Measurements from ENCODE around the gene HEATR5B.

Gene HEATR5B

DNA sequence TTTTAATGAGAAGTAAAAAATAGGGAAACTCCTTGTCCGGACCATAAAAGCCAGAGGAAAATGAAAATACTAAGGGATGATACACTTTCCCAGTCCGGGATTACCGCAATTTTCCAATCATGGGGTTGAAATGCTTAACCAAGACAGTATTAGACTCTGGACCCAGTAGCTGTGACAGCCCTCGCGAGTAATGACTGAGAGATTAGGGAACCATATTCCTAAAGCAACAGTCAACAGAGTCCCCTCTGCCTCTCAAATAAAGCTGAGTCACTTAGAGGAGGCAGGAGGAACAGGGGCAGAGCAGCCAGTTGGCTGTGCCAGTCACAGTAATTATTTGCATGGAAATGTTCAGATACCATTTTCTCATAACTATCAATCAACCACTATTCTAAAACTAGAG, 35.0 kb upstream of the HEATR5B start:
- Histone ChIP-seq H3F3A (ENCODE audit: control insufficient read depth, insufficient read depth) (no peaks in the 10 kb centered on the region), H3K9me2 (replicated peaks; ENCODE audit: control insufficient read depth, low read length) (no peaks in the 10 kb centered on the region), H3K9me3 (ENCODE audit: control insufficient read depth, insufficient read depth, low read length) (no peaks in the 10 kb centered on the region), H4K20me1 (ENCODE audit: control insufficient read depth, insufficient read depth, low read depth, low read length) (no peaks in the 10 kb centered on the region), H3K4me3 (ENCODE audit: low read length) (no peak overlapping the region), H3K27me3 (ENCODE audit: control insufficient read depth, low read length) (no peaks in the 10 kb centered on the region), H3K4me1 (ENCODE audit: control insufficient read depth, low read length) (no peaks in the 10 kb centered on the region), H3K27ac (ENCODE audit: low read depth, low read length) (no peak overlapping the region), H3K79me2 (ENCODE audit: control insufficient read depth, low read length) (no peaks in the 10 kb centered on the region), H3K36me3 (ENCODE audit: control insufficient read depth, low read length) (no peaks in the 10 kb centered on the region; the same call in 1 of the 2 replicates), H3K4me2 (ENCODE audit: low read length) (no peak overlapping the region)
- TF ChIP-seq, protein P1, sequence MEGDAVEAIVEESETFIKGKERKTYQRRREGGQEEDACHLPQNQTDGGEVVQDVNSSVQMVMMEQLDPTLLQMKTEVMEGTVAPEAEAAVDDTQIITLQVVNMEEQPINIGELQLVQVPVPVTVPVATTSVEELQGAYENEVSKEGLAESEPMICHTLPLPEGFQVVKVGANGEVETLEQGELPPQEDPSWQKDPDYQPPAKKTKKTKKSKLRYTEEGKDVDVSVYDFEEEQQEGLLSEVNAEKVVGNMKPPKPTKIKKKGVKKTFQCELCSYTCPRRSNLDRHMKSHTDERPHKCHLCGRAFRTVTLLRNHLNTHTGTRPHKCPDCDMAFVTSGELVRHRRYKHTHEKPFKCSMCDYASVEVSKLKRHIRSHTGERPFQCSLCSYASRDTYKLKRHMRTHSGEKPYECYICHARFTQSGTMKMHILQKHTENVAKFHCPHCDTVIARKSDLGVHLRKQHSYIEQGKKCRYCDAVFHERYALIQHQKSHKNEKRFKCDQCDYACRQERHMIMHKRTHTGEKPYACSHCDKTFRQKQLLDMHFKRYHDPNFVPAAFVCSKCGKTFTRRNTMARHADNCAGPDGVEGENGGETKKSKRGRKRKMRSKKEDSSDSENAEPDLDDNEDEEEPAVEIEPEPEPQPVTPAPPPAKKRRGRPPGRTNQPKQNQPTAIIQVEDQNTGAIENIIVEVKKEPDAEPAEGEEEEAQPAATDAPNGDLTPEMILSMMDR (IDR thresholded peaks at IDR 0.05; ENCODE audit: low read depth, low read length, poor library complexity, severe bottlenecking), result no peak
- no peak for TF ChIP-seq EZH2phosphoT487 (IDR thresholded peaks at IDR 0.05; ENCODE audit: borderline replicate concordance, low read length)

DNA sequence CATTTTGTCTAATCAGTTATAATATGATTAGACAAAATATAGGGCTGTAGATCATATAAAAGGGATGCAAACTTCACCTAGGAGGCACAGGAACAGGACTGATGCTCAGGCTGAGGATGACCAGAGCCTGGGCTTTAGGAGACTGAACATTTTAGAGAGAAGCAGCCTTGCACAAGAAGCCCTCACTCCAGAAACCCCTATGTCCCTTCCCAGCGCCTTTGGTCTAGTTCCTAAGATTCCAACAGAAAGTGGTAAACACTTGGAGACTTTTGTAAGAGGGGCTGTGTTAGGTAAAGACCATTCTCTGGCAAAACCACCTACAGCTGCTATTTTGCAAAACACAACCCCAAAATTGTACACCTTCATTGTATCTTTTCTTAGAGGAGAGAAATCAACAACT, 33.4 kb upstream of the HEATR5B start:
- H3K4me1 ChIP-seq (ENCODE audit: control insufficient read depth, low read length), result no peaks in the 10 kb centered on the region
- no peaks in the 10 kb centered on the region for H3K27me3 ChIP-seq (ENCODE audit: control insufficient read depth, low read length)
- H3K9me3 ChIP-seq (ENCODE audit: control insufficient read depth, insufficient read depth, low read length), result no peaks in the 10 kb centered on the region
- H3F3A ChIP-seq (ENCODE audit: control insufficient read depth, insufficient read depth), result no peaks in the 10 kb centered on the region
- no peak overlapping the region for H3K4me3 ChIP-seq (ENCODE audit: low read length)
- no peak overlapping the region for H3K4me2 ChIP-seq (ENCODE audit: low read length)
- H4K20me1 ChIP-seq (ENCODE audit: control insufficient read depth, insufficient read depth, low read depth, low read length), result no peaks in the 10 kb centered on the region
- no peak for TF ChIP-seq EZH2phosphoT487 (IDR thresholded peaks at IDR 0.05; ENCODE audit: borderline replicate concordance, low read length)
- TF ChIP-seq, protein P1 (IDR thresholded peaks at IDR 0.05; ENCODE audit: low read depth, low read length, poor library complexity, severe bottlenecking), result no peak
- H3K27ac ChIP-seq (ENCODE audit: low read depth, low read length), result no peak overlapping the region
- H3K9me2 ChIP-seq (replicated peaks; ENCODE audit: control insufficient read depth, low read length), result no peaks in the 10 kb centered on the region
- H3K79me2 ChIP-seq (ENCODE audit: control insufficient read depth, low read length), result no peaks in the 10 kb centered on the region
- H3K36me3 ChIP-seq (ENCODE audit: control insufficient read depth, low read length), result no peaks in the 10 kb centered on the region; the same call in 1 of the 2 replicates

DNA sequence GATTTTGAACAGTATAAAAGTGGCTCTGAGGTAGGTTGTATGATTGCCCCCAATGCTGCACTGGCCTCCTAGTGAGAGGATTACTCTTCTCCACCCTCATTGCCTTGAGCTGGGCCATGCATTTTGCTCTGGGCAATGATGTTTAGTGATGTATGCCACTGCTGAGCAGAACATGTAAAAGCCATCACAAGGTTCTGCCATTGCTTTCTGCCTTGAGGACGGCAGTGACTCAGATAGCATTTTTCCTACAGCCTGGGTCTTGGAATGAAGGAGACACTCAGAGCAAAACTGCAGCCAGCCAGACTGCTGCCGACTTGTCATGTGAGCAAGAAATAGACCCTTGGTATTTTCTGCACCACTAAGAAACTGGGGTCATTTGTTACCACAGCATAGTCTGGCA, 27.8 kb upstream of the HEATR5B start:
- no peaks in the 10 kb centered on the region for H3F3A ChIP-seq (ENCODE audit: control insufficient read depth, insufficient read depth)
- H3K9me2 ChIP-seq (replicated peaks; ENCODE audit: control insufficient read depth, low read length), result no peaks in the 10 kb centered on the region
- H3K4me3 ChIP-seq (ENCODE audit: low read length), result no peak overlapping the region
- peaks cover 9% of the 10 kb centered on the region; the same call in 1 of the 2 replicates for H3K36me3 ChIP-seq (ENCODE audit: control insufficient read depth, low read length)
- H3K27me3 ChIP-seq (ENCODE audit: control insufficient read depth, low read length), result no peaks in the 10 kb centered on the region
- no peak overlapping the region for H3K27ac ChIP-seq (ENCODE audit: low read depth, low read length)
- no peaks in the 10 kb centered on the region for H3K4me1 ChIP-seq (ENCODE audit: control insufficient read depth, low read length)
- no peaks in the 10 kb centered on the region for H3K79me2 ChIP-seq (ENCODE audit: control insufficient read depth, low read length)
- no peaks in the 10 kb centered on the region for H4K20me1 ChIP-seq (ENCODE audit: control insufficient read depth, insufficient read depth, low read depth, low read length)
- no peak overlapping the region for H3K4me2 ChIP-seq (ENCODE audit: low read length)
- no peak for TF ChIP-seq EZH2phosphoT487 (IDR thresholded peaks at IDR 0.05; ENCODE audit: borderline replicate concordance, low read length)
- TF ChIP-seq, protein P1 (IDR thresholded peaks at IDR 0.05; ENCODE audit: low read depth, low read length, poor library complexity, severe bottlenecking), result no peak
- no peaks in the 10 kb centered on the region for H3K9me3 ChIP-seq (ENCODE audit: control insufficient read depth, insufficient read depth, low read length)
